Liver (tissue), 9 donors: Measurements from ENCODE around the gene DEGS2. TPM values are rescaled to one million over a fixed set of nuclear protein-coding genes. Genes with fewer than 3 reads are reported as not detected.
"Not testable (repeated sequence)": the region's sequence is repeated elsewhere in the genome, so short reads cannot be mapped to it uniquely, and the experiment has no call there.

Experiments
- DNase-seq: peaks from one replicate; pipeline ENCODE4 v3.0.0-alpha.2; 2017; ENCODE audit warnings: low spot score
- H3K27ac ChIP-seq, 2 donors: one replicate each; pipeline ENCODE4 v1.7.0; 2013; ENCODE audit warnings: inconsistent platforms in 2 of 2, low read length in 2 of 2, control low read depth in 1 of 2, low read depth in 1 of 2, mild to moderate bottlenecking in 1 of 2
- H3K27me3 ChIP-seq, 4 donors: one replicate each; pipeline versions ENCODE4 v1.6.1 to v1.7.0; 2013; ENCODE audit warnings: low read length in 3 of 4, inconsistent platforms in 1 of 4, mild to moderate bottlenecking in 1 of 4, moderate library complexity in 1 of 4; ENCODE audit not compliant: control insufficient read depth in 4 of 4, insufficient read depth in 4 of 4
- H3K36me3 ChIP-seq, 4 donors: one replicate each; pipeline versions ENCODE4 v1.6.1 to v1.7.0; 2013; ENCODE audit warnings: low read length in 3 of 4, mild to moderate bottlenecking in 3 of 4, low read depth in 1 of 4, moderate library complexity in 1 of 4; ENCODE audit not compliant: control insufficient read depth in 4 of 4, insufficient read depth in 3 of 4
- H3K4me1 ChIP-seq, 4 donors: one replicate each; pipeline versions ENCODE4 v1.6.1 to v1.7.0; 2013; ENCODE audit warnings: low read length in 3 of 4, mild to moderate bottlenecking in 3 of 4, moderate library complexity in 1 of 4; ENCODE audit not compliant: control insufficient read depth in 4 of 4, insufficient read depth in 4 of 4
- H3K4me3 ChIP-seq, 3 donors: one replicate each; pipeline versions ENCODE4 v1.6.1 to v1.7.0; 2013; ENCODE audit warnings: low read length in 3 of 3, control low read depth in 1 of 3, low read depth in 1 of 3, mild to moderate bottlenecking in 1 of 3
- H3K9ac ChIP-seq, 2 donors: one replicate each; pipeline ENCODE4 v1.7.0; 2013; ENCODE audit warnings: low read length in 2 of 2, mild to moderate bottlenecking in 2 of 2, moderate library complexity in 2 of 2, control low read depth in 1 of 2, low read depth in 1 of 2
- H3K9me3 ChIP-seq, 4 donors: one replicate each; pipeline versions ENCODE4 v1.6.1 to v1.7.0; 2013; ENCODE audit warnings: low read length in 3 of 4; ENCODE audit not compliant: control insufficient read depth in 4 of 4
- ATF3 ChIP-seq: IDR thresholded peaks from 2 replicates; pipeline ENCODE4 v1.6.1; 2016; ENCODE audit warnings: antibody characterized with exemption
- CTCF ChIP-seq: fragments of 150-350 bp; IDR thresholded peaks from 2 replicates; pipeline ENCODE4 v1.5.1; 2017; ENCODE audit warnings: improper control_type of control experiment, low read depth, low read length; ENCODE audit not compliant: missing input control
- EGR1 ChIP-seq, 2 donors: IDR thresholded peaks; 2 replicates each; pipeline ENCODE4 v1.6.1; 2016 to 2018; ENCODE audit warnings: antibody characterized with exemption in 2 of 2, low read depth in 2 of 2
- FOXA1 ChIP-seq: IDR thresholded peaks from 2 replicates; pipeline ENCODE4 v1.6.1; 2016; ENCODE audit warnings: antibody characterized with exemption
- FOXA2 ChIP-seq: IDR thresholded peaks from 2 replicates; pipeline ENCODE4 v1.6.1; 2016; ENCODE audit warnings: antibody characterized with exemption
- GABPA ChIP-seq, 2 donors: IDR thresholded peaks in 1 of 2; conservative IDR thresholded peaks in 1 of 2; 2 replicates each; pipeline ENCODE4 v1.6.1; 2016; ENCODE audit warnings: antibody characterized with exemption in 2 of 2, mild to moderate bottlenecking in 1 of 2, moderate library complexity in 1 of 2
- HNF4A ChIP-seq, 2 donors: conservative IDR thresholded peaks; 2 replicates each; pipeline ENCODE4 v1.6.1; 2016; ENCODE audit warnings: antibody characterized with exemption in 2 of 2, mild to moderate bottlenecking in 2 of 2
- HNF4G ChIP-seq: IDR thresholded peaks from 2 replicates; pipeline ENCODE4 v1.6.1; 2016; ENCODE audit warnings: antibody characterized with exemption
- JUND ChIP-seq, 2 donors: IDR thresholded peaks; 2 replicates each; pipeline ENCODE4 v1.6.1; 2016; ENCODE audit warnings: antibody characterized with exemption in 2 of 2
- MAX ChIP-seq: IDR thresholded peaks from 2 replicates; pipeline ENCODE4 v1.6.1; 2016; ENCODE audit warnings: antibody characterized with exemption
- NR2F2 ChIP-seq: IDR thresholded peaks from 2 replicates; pipeline ENCODE4 v1.6.1; 2016; ENCODE audit warnings: antibody characterized with exemption
- RAD21 ChIP-seq, 2 donors: IDR thresholded peaks; 2 replicates each; pipeline ENCODE4 v1.6.1; 2016; ENCODE audit warnings: antibody characterized with exemption in 2 of 2, mild to moderate bottlenecking in 2 of 2
- REST ChIP-seq: IDR thresholded peaks from 2 replicates; pipeline ENCODE4 v1.6.1; 2016; ENCODE audit warnings: antibody characterized with exemption, mild to moderate bottlenecking
- RXRA ChIP-seq, 2 donors: IDR thresholded peaks; 2 replicates each; pipeline ENCODE4 v1.6.1; 2017 to 2018; ENCODE audit warnings: antibody characterized with exemption in 2 of 2, mild to moderate bottlenecking in 1 of 2
- SP1 ChIP-seq: IDR thresholded peaks from 2 replicates; pipeline ENCODE4 v1.6.1; 2018; ENCODE audit warnings: antibody characterized with exemption, mild to moderate bottlenecking
- TAF1 ChIP-seq: conservative IDR thresholded peaks from 2 replicates; pipeline ENCODE4 v1.6.1; 2016; ENCODE audit warnings: antibody characterized with exemption, mild to moderate bottlenecking
- YY1 ChIP-seq: IDR thresholded peaks from 2 replicates; pipeline ENCODE4 v1.6.1; 2016; ENCODE audit warnings: antibody characterized with exemption, mild to moderate bottlenecking
- ZBTB33 ChIP-seq: IDR thresholded peaks from 2 replicates; pipeline ENCODE4 v1.6.1; 2016; ENCODE audit warnings: antibody characterized with exemption
- WGBS: extraction: QIAGEN DNeasy Blood & Tissue Kit; methylation state at CpG from one replicate; pipeline ENCODE4 v1.1.7; 2013; 5-methylcytosine and 5-hydroxymethylcytosine counted together
- polyA plus RNA-seq, 2 donors: library from polyadenylated mRNA; stranded (reverse) in 1 of 2; unstranded in 1 of 2; fragments of 200-250 nt in 1 of 2; fragments of >200 nt in 1 of 2; fragmentation: Nextera tagmentation in 1 of 2; extraction: Ambion mirVana in 1 of 2; gene quantifications; one replicate each; pipeline versions ENCODE4 v1.2.1 to v1.2.3, GENCODE V29; 2013 to 2015
- total RNA-seq, 2 donors: library from RNA; depleted of rRNA; stranded (reverse); fragments of >200 nt; gene quantifications; one replicate each; pipeline ENCODE4 v1.2.3, GENCODE V29; 2014
- donor health status: healthy.
- donor health status: healthy.
- donor health status: healthy.
- donor health status: healthy.
- donor health status: healthy.

DEGS2 gene
- total and polyA plus RNA-seq, 4 donors = 0.13 to 0.42 (median 0.27) TPM

- H3K27me3 ChIP-seq = peaks cover 0 to 4% (median 2%) of the 10 kb centered on the region in 4 donors
- WGBS = 16% methylated on average over 32 of the region's 32 CpGs
- H3K4me1 ChIP-seq = peaks cover 6 to 15% (median 10%) of the 10 kb centered on the region in 4 donors
- no peak for TF ChIP-seq FOXA1
- TF ChIP-seq CTCF = no peak
- no peak for TF ChIP-seq TAF1
- TF ChIP-seq HNF4A (conservative IDR thresholded peaks at IDR 0.05) = no peak
- TF ChIP-seq RXRA (IDR thresholded peaks at IDR 0.05) = no peak
- no peak for TF ChIP-seq JUND (IDR thresholded peaks at IDR 0.05)
- TF ChIP-seq FOXA2 = no peak
- no peak for TF ChIP-seq GABPA (IDR thresholded peaks at IDR 0.05 in 1 of 2, conservative IDR thresholded peaks at IDR 0.05 in 1 of 2)
- no peak for TF ChIP-seq EGR1 (IDR thresholded peaks at IDR 0.05; ENCODE audit: low read depth in 2 of 2)
- TF ChIP-seq MAX = no peak
- no peak overlapping the region for H3K9ac ChIP-seq
- peak overlapping the region in 1 of 3 donors; percentile 53 for H3K4me3 ChIP-seq
- H3K27ac ChIP-seq = no peak overlapping the region
- DNase-seq = no peak
- H3K9me3 ChIP-seq = peaks cover 0 to 5% (median 1%) of the 10 kb centered on the region in 4 donors
- no peaks in the 10 kb centered on the region for H3K36me3 ChIP-seq
These were observed 815 bp downstream of the DEGS2 start for GRCh38 chr14:100158566-100159093.

- peaks cover 6 to 15% (median 10%) of the 10 kb centered on the region in 4 donors for H3K4me1 ChIP-seq
- not testable (repeated sequence) for H3K9ac ChIP-seq, H3K27me3 ChIP-seq, H3K9me3 ChIP-seq, H3K4me3 ChIP-seq, H3K27ac ChIP-seq, H3K36me3 ChIP-seq, DNase-seq
- WGBS = 88% methylated on average over 16 of the region's 16 CpGs
These were observed 1.8 kb downstream of the DEGS2 start for GRCh38 chr14:100157548-100158232.

GRCh38 chr14:100156776-100157175, 2.7 kb downstream of the DEGS2 start:
- no peaks in the 10 kb centered on the region for H3K36me3 ChIP-seq
- 83% methylated on average over 6 of the region's 6 CpGs for WGBS
- no peak overlapping the region for H3K9ac ChIP-seq
- H3K9me3 ChIP-seq = peaks cover 0 to 5% (median 1%) of the 10 kb centered on the region in 4 donors
- DNase-seq = no peak
- peaks cover 0 to 4% (median 2%) of the 10 kb centered on the region in 4 donors for H3K27me3 ChIP-seq
- H3K4me1 ChIP-seq = peaks cover 6 to 15% (median 10%) of the 10 kb centered on the region in 4 donors
- H3K27ac ChIP-seq = no peak overlapping the region
- no peak overlapping the region for H3K4me3 ChIP-seq
- TF ChIP-seq ATF3 (no peak), YY1 (no peak), ZBTB33 (no peak), HNF4G (no peak), RAD21 (IDR thresholded peaks at IDR 0.05) (no peak), TAF1 (no peak), REST (no peak), FOXA2 (no peak), SP1 (no peak), JUND (IDR thresholded peaks at IDR 0.05) (no peak), NR2F2 (no peak), RXRA (IDR thresholded peaks at IDR 0.05) (no peak), MAX (no peak), HNF4A (conservative IDR thresholded peaks at IDR 0.05) (no peak), EGR1 (IDR thresholded peaks at IDR 0.05; ENCODE audit: low read depth in 2 of 2) (no peak), GABPA (IDR thresholded peaks at IDR 0.05 in 1 of 2, conservative IDR thresholded peaks at IDR 0.05 in 1 of 2) (no peak)
